GM12878 (cell line): ENCODE measurements around the gene DIAPH1. TPM values are rescaled to one million over a fixed set of nuclear protein-coding genes. Genes with fewer than 3 reads are reported as not detected.

Experiments used
- BCL11A ChIP-seq: IDR thresholded peaks from 2 replicates; pipeline ENCODE4 v1.6.1; 2011; ENCODE audit warnings: low read depth, low read length
- CEBPB ChIP-seq, 2 experiments: fragments of 150-350 bp in 1 of 2; IDR thresholded peaks; 2 replicates each; pipeline ENCODE4 v1.6.1; 2012 to 2014; ENCODE audit warnings: low read depth in 2 of 2, low read length in 2 of 2, borderline replicate concordance in 1 of 2, inconsistent platforms in 1 of 2
- CHD2 ChIP-seq: IDR thresholded peaks from 2 replicates; pipeline ENCODE4 v1.6.1; 2011; ENCODE audit warnings: low read depth, low read length, improper control_type of control experiment, borderline replicate concordance
- EED ChIP-seq: sonication (generic); IDR thresholded peaks from 2 replicates; pipeline ENCODE4 v1.6.1; 2016; ENCODE audit warnings: antibody characterized with exemption, low read depth
- ELK1 ChIP-seq: IDR thresholded peaks from 2 replicates; pipeline ENCODE4 v1.6.1; 2012; ENCODE audit warnings: low read depth, low read length, improper control_type of control experiment
- ETV6 ChIP-seq, 2 experiments: fragments of 450-650 bp in 1 of 2; IDR thresholded peaks in 1 of 2; conservative IDR thresholded peaks in 1 of 2; 2 replicates each; pipeline ENCODE4 v1.6.1; 2014; ENCODE audit warnings: antibody characterized with exemption in 1 of 2, borderline replicate concordance in 1 of 2, low read depth in 1 of 2, mild to moderate bottlenecking in 1 of 2, moderate library complexity in 1 of 2
- FOXM1 ChIP-seq: IDR thresholded peaks from 2 replicates; pipeline ENCODE4 v1.6.1; 2012; ENCODE audit warnings: low read depth, mild to moderate bottlenecking, inconsistent platforms, low read length, moderate library complexity
- JUND ChIP-seq: IDR thresholded peaks from 2 replicates; pipeline ENCODE4 v1.6.1; 2012; ENCODE audit warnings: low read depth, mild to moderate bottlenecking, low read length, improper control_type of control experiment, moderate library complexity
- MTA2 ChIP-seq: fragments of 450-650 bp; IDR thresholded peaks from 2 replicates; pipeline ENCODE4 v1.6.1; 2016; ENCODE audit warnings: low read depth, mild to moderate bottlenecking, moderate library complexity
- NFXL1 ChIP-seq: fragments of 450-650 bp; IDR thresholded peaks from 2 replicates; pipeline ENCODE4 v1.6.1; 2017; ENCODE audit warnings: antibody characterized with exemption, mild to moderate bottlenecking, borderline replicate concordance
- NFYB ChIP-seq: IDR thresholded peaks from 2 replicates; pipeline ENCODE4 v1.6.1; 2011; ENCODE audit warnings: low read depth, mild to moderate bottlenecking, low read length, improper control_type of control experiment, moderate library complexity; ENCODE audit not compliant: insufficient read depth
- NKRF ChIP-seq: fragments of 450-650 bp; conservative IDR thresholded peaks from 2 replicates; pipeline ENCODE4 v1.6.1; 2017; ENCODE audit warnings: mild to moderate bottlenecking, moderate library complexity
- NR2F1 ChIP-seq: fragments of 450-650 bp; conservative IDR thresholded peaks from 2 replicates; pipeline ENCODE4 v1.6.1; 2017; ENCODE audit warnings: mild to moderate bottlenecking
- POLR2AphosphoS2 ChIP-seq: IDR thresholded peaks from 2 replicates; pipeline ENCODE4 v1.6.1; 2011; ENCODE audit warnings: low read depth, mild to moderate bottlenecking, low read length, improper control_type of control experiment, moderate library complexity
- RUNX3 ChIP-seq: IDR thresholded peaks from 2 replicates; pipeline ENCODE4 v1.6.1; 2012; ENCODE audit warnings: low read length, inconsistent platforms
- SP1 ChIP-seq: IDR thresholded peaks from one replicate; pipeline ENCODE4 v1.6.1; 2011; ENCODE audit warnings: low read depth, low read length
- SPI1 ChIP-seq: IDR thresholded peaks from 2 replicates; pipeline ENCODE4 v1.6.1; 2011; ENCODE audit warnings: low read depth, mild to moderate bottlenecking, low read length, moderate library complexity, borderline replicate concordance; ENCODE audit not compliant: insufficient read depth
- SUPT20H ChIP-seq: IDR thresholded peaks from 2 replicates; pipeline ENCODE4 v1.6.1; 2011; ENCODE audit warnings: low read depth, mild to moderate bottlenecking, low read length, moderate library complexity, borderline replicate concordance; ENCODE audit not compliant: control insufficient read depth
- TCF3 ChIP-seq: IDR thresholded peaks from 2 replicates; pipeline ENCODE4 v1.6.1; 2012; ENCODE audit warnings: low read depth, mild to moderate bottlenecking, low read length, borderline replicate concordance; ENCODE audit not compliant: insufficient read depth
- YY1 ChIP-seq: IDR thresholded peaks from 2 replicates; pipeline ENCODE4 v1.6.1; 2011; ENCODE audit warnings: low read depth, mild to moderate bottlenecking, low read length
- ZBED1 ChIP-seq: IDR thresholded peaks from 2 replicates; pipeline ENCODE4 v1.6.1; 2016; ENCODE audit warnings: borderline replicate concordance
- ZBTB4 ChIP-seq: fragments of 450-650 bp; formaldehyde crosslinking; IDR thresholded peaks from 2 replicates; pipeline ENCODE4 v1.4.0; 2022; ENCODE audit warnings: mild to moderate bottlenecking, moderate library complexity
- ZNF217 ChIP-seq: fragments of 450-650 bp; IDR thresholded peaks from 2 replicates; pipeline ENCODE4 v1.6.1; 2017; ENCODE audit warnings: antibody characterized with exemption, mild to moderate bottlenecking
- ZZZ3 ChIP-seq: IDR thresholded peaks from 2 replicates; pipeline ENCODE4 v1.6.1; 2011; ENCODE audit warnings: low read depth; ENCODE audit not compliant: control insufficient read depth, insufficient read length
- polyA plus RNA-seq, 11 experiments: library from polyadenylated mRNA; depleted of rRNA in 4 of 11; unstranded in 6 of 11; stranded (reverse) in 5 of 11; fragments of >200 nt; fragmentation: Nextera tagmentation in 4 of 11; fragmentation: Illumina TruSeq in 1 of 11; extraction: Ambion mirVana in 4 of 11; extraction: Trizol in 1 of 11; gene quantifications; 1 replicate in 1 of 11; 2 replicates in 10 of 11; pipeline versions ENCODE4 v1.2.1 to v1.2.3, GENCODE V29; 2011 to 2016; ENCODE audit warnings: inconsistent platforms in 2 of 11, missing spikeins in 2 of 11, low read depth in 1 of 11
- total RNA-seq, 4 experiments: library from RNA; depleted of rRNA in 3 of 4; stranded (reverse); fragments of >200 nt in 3 of 4; fragmentation: Illumina TruSeq in 1 of 4; extraction: Trizol in 1 of 4; gene quantifications; 2 replicates each; pipeline versions ENCODE4 v1.2.1 to v1.2.3, GENCODE V29; 2013 to 2021
- TF ChIP-seq, protein P1 (sequence below): fragments of 450-650 bp; IDR thresholded peaks from 2 replicates; pipeline ENCODE4 v1.6.1; 2016; ENCODE audit warnings: mild to moderate bottlenecking

Gene DIAPH1
- total and polyA plus RNA-seq, 10 of the 15 experiments (the other 5 are each of a cell fraction or from before 2014, with no cell fraction given) = 37.8 to 168 (median 59.0) TPM

- TF ChIP-seq NKRF = no peak
- no peak for TF ChIP-seq SP1
- 0 out of 2 replicates have a peak, but pooled peaks have one; percentile 18 for TF ChIP-seq BCL11A
- no peak for TF ChIP-seq NFXL1
- 0 out of 2 replicates have a peak, but pooled peaks have one; percentile 6 for TF ChIP-seq RUNX3
- TF ChIP-seq NR2F1 = no peak
- no peak for TF ChIP-seq ZBTB4
- TF ChIP-seq SPI1 = peak; percentile 76
- TF ChIP-seq ELK1 = no peak
- peak in 1 of 2 experiments; percentile 87; a peak in 2 of 4 replicates for TF ChIP-seq ETV6 (conservative IDR thresholded peaks at IDR 0.05 in 1 of 2, IDR thresholded peaks at IDR 0.05 in 1 of 2; ENCODE audit: borderline replicate concordance in 1 of 2, low read depth in 1 of 2)
- no peak for TF ChIP-seq ZZZ3
- no peak for TF ChIP-seq CEBPB (IDR thresholded peaks at IDR 0.05; ENCODE audit: borderline replicate concordance in 1 of 2, low read depth in 2 of 2, low read length in 2 of 2)
- no peak for TF ChIP-seq FOXM1
- TF ChIP-seq POLR2AphosphoS2 = no peak
- TF ChIP-seq CHD2 = no peak
- TF ChIP-seq JUND = no peak
- TF ChIP-seq EED = peak; percentile 81
- TF ChIP-seq, protein P1, sequence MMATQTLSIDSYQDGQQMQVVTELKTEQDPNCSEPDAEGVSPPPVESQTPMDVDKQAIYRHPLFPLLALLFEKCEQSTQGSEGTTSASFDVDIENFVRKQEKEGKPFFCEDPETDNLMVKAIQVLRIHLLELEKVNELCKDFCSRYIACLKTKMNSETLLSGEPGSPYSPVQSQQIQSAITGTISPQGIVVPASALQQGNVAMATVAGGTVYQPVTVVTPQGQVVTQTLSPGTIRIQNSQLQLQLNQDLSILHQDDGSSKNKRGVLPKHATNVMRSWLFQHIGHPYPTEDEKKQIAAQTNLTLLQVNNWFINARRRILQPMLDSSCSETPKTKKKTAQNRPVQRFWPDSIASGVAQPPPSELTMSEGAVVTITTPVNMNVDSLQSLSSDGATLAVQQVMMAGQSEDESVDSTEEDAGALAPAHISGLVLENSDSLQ = peak; percentile 53; the same call in 1 of the 2 replicates
- no peak for TF ChIP-seq TCF3
- TF ChIP-seq ZBED1 = no peak
- no peak for TF ChIP-seq YY1
- TF ChIP-seq SUPT20H = no peak
- TF ChIP-seq ZNF217 = no peak
- TF ChIP-seq NFYB = no peak
- no peak for TF ChIP-seq MTA2
Observed at GRCh38 chr5:141597394-141597793, 21.4 kb downstream of the DIAPH1 start (continued).
